HG03354 (cell line): ENCODE results near the gene TBC1D17.

ENCODE experiments used
- ATAC-seq: cut with Tn5 transposase; IDR thresholded peaks from one replicate; pipeline ENCODE4 v1.9.1; 2021; ENCODE audit warnings: mild to moderate bottlenecking; ENCODE audit not compliant: unreplicated experiment, poor library complexity, severe bottlenecking

The TBC1D17 gene

GRCh38 chr19:49889038-49889686, 11.7 kb downstream of the TBC1D17 start:
- no peak for ATAC-seq

DNA sequence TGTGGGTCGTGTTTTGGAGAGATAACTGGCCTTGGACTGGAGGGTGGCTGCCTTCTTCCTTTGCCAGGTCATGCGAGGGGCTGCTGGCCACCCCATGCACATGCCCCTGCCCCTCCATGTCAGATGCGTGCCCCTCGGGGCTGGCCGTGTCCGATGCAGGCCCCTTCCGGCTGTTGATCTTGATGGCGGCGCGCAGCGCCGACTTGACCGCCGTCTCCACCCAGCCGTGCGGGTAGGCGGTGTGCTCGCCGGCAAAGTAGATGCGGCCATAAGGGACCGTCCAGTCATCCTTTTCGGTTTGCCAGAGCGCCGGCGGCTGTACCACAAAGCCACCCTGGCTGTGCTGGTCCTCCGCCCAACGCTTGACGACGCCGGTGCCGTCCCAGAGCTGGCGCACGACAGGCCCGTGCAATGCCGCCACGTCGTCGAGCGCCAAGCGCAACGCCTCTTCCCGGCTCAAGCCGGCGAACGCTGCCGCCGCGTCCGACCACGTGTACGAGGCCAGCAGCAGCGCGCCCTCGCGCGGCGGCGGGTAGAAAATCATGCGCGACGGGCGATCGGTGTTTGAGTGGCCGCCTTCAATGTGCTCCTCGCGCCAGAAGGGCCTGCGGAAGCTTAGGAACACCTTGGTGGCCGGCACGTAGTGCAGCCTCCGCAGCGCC, 12.3 kb downstream of the TBC1D17 start:
- ATAC-seq: no peak

- ATAC-seq: no peak
These were observed 13.1 kb downstream of the TBC1D17 start for GRCh38 chr19:49890349-49891311.

- ATAC-seq: no peak
These were observed 13.9 kb downstream of the TBC1D17 start for GRCh38 chr19:49891393-49891792.

DNA sequence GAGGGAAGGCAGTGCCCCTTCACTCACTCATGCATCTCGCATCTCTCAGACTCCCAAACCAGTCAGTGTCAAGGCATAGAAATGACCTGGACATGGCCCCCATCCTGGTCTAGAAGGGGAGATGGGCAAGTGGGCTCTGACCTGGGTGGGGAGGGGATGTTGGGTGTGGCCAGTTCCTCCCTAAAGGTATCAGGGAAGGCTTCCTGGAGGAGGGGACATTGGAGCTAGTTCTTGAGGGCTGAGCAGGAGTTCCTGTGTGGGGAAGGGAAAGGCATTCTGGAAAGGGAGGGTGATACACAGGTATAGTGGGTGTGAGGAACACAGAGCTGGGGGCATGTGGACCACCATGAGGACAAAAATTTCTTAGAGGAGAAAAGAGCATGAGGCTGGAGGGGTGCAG, 15.2 kb downstream of the TBC1D17 start:
- ATAC-seq: no peak

DNA sequence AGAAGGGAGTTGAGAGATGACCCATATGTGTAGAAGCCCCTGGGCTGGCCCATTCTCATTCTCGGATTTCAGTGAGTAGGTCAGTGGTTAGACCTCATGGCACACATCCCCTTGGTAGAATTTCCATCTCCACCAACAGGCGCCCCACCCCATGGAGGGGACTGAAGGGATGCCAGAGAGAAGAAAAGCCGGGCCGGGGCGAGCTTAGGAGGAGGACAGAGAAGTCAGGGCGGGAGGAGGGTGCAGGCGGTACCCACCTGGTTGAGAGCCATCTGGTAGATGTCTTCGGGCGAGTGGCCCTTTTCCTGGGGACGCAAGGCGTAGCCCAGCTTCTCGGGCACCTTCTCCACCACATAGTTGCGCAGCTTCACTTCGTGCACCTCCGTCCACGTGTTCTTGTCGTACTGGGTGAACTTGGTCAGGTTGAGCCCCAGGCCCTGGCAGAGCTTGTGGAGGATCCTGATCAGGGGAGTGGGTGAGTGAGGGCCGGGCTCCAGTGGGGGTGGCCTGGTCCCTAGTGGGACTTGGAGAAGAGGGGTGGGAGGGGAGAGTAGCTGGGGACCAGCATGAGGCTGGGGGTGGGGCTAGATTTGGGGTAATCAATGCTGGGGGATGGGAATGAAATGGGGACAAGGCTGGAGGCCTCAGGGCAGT, 16.6 kb downstream of the TBC1D17 start:
- no peak for ATAC-seq

GRCh38 chr19:49894879-49895565, 17.5 kb downstream of the TBC1D17 start:
- no peak for ATAC-seq

DNA sequence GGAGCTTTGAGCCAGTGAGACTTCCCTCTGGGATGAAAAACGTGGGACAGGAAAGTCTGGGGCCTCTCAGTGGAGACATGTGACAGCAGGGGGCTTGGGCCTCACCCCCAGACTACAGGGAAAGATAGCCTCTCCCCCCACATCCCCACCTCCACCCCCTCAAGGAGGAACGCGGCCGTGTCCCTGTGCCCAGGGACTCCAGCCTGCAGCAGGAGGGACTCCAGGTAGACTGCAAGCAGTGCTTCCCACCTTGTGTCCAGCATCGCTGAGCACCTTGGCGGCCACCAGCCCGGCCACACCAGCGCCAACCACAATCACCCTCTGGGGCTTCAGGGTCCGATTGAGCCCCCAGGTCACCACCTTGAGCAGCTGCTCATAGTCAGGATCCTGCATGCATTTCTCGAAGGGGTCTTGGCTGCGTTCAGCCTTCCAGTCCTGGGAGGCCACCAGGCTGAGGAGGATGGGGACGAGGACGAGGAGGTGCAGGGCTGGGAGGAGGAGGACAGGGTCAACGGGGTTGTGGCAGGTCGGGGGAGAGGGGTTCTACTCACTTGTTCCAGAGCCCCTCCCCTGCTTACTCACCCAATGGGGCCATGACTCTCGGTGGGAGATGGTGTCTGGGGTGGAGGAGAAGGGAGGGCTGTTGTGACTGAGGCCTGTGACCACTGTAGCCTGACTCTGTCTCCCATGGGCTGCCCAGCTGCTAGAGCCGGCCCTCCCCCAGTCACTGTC, 18.2 kb downstream of the TBC1D17 start:
- ATAC-seq: no peak

- peak; percentile 67 for ATAC-seq
These were observed 19.5 kb downstream of the TBC1D17 start, which contains the start of gene IL4I1 for GRCh38 chr19:49896863-49897621. Gene IL4I1 (minus strand): TSS chr19:49896887. CDS start chr19:49896160, 727 bp downstream.

- no peak for ATAC-seq
These were observed 26.6 kb downstream of the TBC1D17 start for GRCh38 chr19:49904136-49904535.

DNA sequence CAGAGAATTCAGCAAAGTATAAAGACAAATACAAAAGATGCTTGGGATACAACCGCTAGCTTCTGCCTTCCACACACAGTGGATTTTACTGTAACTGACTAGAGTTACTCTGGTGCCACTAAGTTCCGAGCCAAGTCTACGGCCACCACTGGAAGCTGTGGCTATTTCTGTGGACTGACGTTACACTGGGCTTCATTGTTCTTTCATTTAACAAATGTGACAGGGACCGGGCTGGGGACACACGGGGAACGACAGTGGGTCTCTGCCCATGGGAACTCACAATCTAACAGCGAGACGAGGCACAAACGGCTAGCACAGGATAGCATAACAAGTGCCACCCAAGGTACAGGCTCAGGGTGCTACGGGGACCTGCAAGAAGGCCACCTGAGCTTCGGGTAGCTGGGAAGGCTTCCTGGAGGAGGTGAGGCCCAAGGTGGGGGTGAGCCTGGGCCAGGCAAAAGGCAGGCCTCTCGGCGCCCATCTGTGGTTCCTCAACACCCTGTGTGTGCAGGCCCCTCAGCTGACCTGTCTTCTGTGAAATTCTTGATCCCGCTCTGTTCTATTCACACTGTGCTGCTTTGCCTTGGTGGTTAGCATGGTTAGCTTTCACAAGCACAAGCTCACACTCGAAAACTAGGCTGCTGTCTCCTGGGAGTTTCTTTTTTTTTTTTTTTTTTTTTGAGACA, 29.5 kb downstream of the TBC1D17 start:
- no peak for ATAC-seq

DNA sequence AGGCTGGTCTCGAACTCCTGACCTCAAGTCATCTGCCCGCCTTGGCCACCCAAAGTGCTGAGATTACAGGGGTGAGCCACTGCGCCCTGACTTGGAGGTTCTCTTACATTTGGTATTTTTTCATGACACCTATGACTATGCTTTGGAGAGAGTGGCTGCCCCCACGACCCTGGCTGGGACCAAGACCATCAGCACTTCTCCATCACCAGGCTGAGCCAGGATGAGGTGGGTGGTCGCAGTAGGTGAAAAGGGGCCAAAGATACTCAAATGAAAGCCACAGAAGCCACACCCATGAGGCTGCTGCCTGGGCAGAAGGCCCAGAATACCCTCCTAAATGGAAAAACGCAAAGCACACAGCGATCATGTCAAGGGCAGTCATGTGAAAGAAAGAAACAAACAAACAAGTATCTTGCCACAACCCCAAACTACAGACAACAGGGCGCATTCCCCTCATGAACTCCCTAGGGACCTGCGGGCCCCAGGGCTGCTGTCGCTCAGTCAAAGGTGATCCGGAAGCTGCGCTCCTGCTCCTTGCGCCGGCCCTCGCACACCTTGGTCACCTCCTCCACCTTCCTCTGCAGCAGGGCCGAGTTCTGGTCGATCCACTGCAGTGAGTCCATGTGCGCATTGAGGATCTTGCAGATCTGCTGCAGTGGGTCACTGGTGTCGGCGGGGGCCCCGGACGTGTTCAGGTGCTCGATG, 30.4 kb downstream of the TBC1D17 start:
- ATAC-seq: no peak

DNA sequence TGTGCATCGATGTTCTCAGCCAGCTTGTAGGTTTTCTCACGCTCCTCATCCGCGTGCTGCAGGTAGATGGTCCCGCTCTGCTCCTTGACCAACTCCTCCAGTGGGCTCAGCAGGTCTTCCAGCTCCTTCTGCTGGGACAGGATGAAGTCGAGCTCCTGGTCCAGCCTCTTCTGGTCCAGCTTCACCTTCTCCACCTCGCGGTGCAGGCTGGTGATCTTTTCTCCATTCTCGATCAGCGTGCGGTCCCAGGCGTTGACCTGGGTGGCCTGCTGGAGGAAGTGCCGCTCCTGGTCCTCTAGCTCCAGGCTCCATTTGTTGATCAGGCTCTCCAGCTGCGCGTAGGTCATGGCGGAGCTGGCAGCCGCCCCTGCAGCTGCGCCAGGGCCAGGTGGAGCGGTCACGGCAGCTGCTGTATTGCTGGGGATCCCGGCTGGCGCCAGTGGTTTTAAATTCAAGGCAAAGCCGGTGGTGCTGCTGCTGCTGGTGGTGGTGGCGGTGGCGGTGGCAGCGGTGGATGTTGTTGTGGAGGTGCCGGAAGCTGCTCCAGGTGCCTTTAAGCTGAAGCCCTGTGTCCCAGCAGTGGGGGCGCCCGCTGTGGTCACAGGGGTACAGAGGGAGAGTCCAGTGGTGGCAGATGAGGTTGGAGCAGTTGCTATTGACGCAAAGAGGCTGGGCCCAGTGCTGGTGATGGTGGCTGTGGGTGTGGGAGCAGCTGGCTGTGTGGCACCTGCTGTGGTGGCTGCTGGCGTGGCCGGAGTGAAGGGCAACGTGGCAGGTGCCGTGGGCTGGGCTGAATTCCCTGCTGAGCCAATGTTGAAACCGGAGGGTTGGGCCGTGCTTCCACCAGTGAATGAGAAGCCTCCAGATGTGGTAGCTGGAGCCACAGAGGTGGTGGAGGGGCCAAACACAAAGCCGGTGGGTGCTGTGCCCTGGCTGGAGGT, 31.2 kb downstream of the TBC1D17 start:
- no peak for ATAC-seq

DNA sequence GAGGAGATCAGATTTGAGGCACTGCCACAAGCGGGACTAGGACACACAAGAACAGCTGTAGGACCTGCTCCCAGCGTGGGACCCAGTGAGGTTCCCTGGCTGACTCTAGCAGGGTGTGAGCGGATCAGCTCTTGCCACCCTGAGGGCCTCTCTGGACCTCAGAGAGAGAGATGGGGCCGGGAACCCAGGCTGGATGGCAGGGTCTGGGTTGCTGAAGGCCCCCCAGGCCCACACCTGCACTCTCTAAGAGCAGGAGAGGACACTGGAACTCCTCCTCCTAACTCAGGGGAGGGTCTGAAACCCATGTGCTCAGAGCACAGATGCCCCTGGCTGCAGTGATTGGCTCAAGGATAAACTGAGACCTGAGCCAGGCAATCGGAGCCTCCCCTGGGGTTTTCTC, 32.7 kb downstream of the TBC1D17 start:
- no peak for ATAC-seq

DNA sequence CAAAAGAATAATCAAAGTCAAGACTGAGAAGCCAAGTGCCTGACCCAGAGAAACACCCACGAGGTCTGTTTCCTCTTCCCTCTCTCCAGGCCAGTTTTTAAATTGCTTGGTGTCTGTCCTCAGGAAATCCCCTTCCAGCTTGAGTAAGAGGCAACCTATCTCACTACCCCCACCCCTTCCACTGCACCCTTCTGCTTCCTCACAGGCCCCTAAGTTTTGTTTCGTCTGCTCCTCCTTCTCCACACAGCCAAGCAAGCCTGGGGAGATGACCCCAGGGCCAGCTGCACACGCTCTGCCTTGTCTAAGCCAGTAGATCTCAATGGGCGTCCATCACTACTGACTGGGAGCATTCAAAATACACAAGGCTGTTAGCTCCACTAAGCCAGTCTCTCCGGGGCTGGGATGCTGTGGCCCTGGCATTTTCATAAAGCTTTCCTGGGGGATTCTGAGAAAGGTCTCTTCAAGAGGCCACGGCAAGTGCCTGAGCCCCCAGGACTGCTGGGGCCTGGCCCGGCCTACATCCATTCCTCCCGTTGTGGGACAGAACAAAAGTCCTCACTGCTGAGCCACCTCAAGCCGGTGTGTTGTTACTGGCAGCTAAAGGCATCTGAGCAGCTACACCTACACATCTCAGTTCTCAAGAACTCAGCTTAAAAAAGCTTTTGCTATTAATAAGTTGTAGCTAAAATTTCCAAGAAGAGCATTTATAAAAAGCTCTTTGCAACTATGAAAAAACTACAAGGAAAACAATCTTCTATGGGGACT, 34.1 kb downstream of the TBC1D17 start:
- ATAC-seq: peak; percentile 45
